ENCODE results near the gene ZBTB20.

GRCh38 chr3:115099986-115100571 lies 47.0 kb downstream of the ZBTB20 start:
- TF ChIP-seq CTCF (IDR thresholded peaks at IDR 0.05) (peak in 4 of 6 experiments; percentile 35 to 59 (median 47)), POLR2A (IDR thresholded peaks at IDR 0.05) (peak in 1 of 2 donors; percentile 81)

All from thyroid gland (tissue), 4 donors.